GM19467 (cell line): ENCODE measurements around the gene MANF.

Experiments used
- ATAC-seq: cut with Tn5 transposase; IDR thresholded peaks from one replicate; pipeline ENCODE4 v1.9.1; 2021; ENCODE audit warnings: mild to moderate bottlenecking, moderate library complexity; ENCODE audit not compliant: unreplicated experiment

Gene MANF

GRCh38 chr3:51389423-51390183, 4.5 kb downstream of the MANF start:
- ATAC-seq = no peak

GRCh38 chr3:51390246-51391074, 5.4 kb downstream of the MANF start:
- ATAC-seq = no peak

- ATAC-seq = peak; percentile 89
These were observed 6.0 kb downstream of the MANF start, which contains the start of gene RBM15B for GRCh38 chr3:51391075-51391565. TSS of gene RBM15B (plus strand) at chr3:51391285. CDS start at chr3:51391400, 115 bp downstream.

- peak; percentile 6 for ATAC-seq
These were observed 6.7 kb downstream of the MANF start for GRCh38 chr3:51391566-51392354.

GRCh38 chr3:51392355-51393133, 7.5 kb downstream of the MANF start:
- ATAC-seq = no peak

- no peak for ATAC-seq
These were observed 8.0 kb downstream of the MANF start for GRCh38 chr3:51393134-51393495.

- ATAC-seq = no peak
These were observed 8.5 kb downstream of the MANF start for GRCh38 chr3:51393564-51393963.

GRCh38 chr3:51394541-51394940, 9.4 kb downstream of the MANF start:
- no peak for ATAC-seq

GRCh38 chr3:51395493-51396213, 10.6 kb downstream of the MANF start:
- ATAC-seq = no peak

GRCh38 chr3:51396401-51396800, 11.3 kb downstream of the MANF start:
- ATAC-seq = no peak

- no peak for ATAC-seq
These were observed 12.3 kb downstream of the MANF start for GRCh38 chr3:51397392-51397791.

- no peak for ATAC-seq
These were observed 13.7 kb downstream of the MANF start for GRCh38 chr3:51398595-51399310.

- no peak for ATAC-seq
These were observed 15.1 kb downstream of the MANF start for GRCh38 chr3:51400166-51400565.

GRCh38 chr3:51401735-51402134, 16.6 kb downstream of the MANF start:
- no peak for ATAC-seq

- ATAC-seq = no peak
These were observed 18.6 kb downstream of the MANF start for GRCh38 chr3:51403675-51404074.

GRCh38 chr3:51408021-51408420, 22.9 kb downstream of the MANF start:
- ATAC-seq = no peak

GRCh38 chr3:51408813-51409212, 23.7 kb downstream of the MANF start:
- no peak for ATAC-seq

- ATAC-seq = no peak
These were observed 37.1 kb downstream of the MANF start for GRCh38 chr3:51422211-51422610.

- no peak for ATAC-seq
These were observed 41.8 kb downstream of the MANF start for GRCh38 chr3:51426921-51427320.
